Measurements from ENCODE around the gene TEX44. TPM values are rescaled to one million over a fixed set of nuclear protein-coding genes. Genes with fewer than 3 reads are reported as not detected.

Gene TEX44
- total and polyA plus RNA-seq, 9 of the 15 experiments (the other 6 are each of a cell fraction or from before 2014, with no cell fraction given) = not detected

- no peak for ATAC-seq
- Histone ChIP-seq H3K9me1 (ENCODE audit: control insufficient read depth, insufficient read depth, low read length) (no peaks in the 10 kb centered on the region), H3K4me1 (replicated peaks in 1 of 2; ENCODE audit: control insufficient read depth in 2 of 2, insufficient read depth in 2 of 2, low read length in 2 of 2) (peaks cover 0 to 11% of the 10 kb centered on the region in 2 experiments; a peak in 2 of 5 replicates), H3K27me3 (ENCODE audit: control insufficient read depth in 2 of 2, insufficient read depth in 2 of 2, low read length in 2 of 2) (peaks cover 5 to 48% of the 10 kb centered on the region in 2 experiments; a peak in 3 of 5 replicates), H3K9me3 (replicated peaks; ENCODE audit: control insufficient read depth, insufficient read depth, low read depth, low read length) (no peaks in the 10 kb centered on the region), H3K9ac (ENCODE audit: insufficient read depth in 1 of 2, low read depth in 2 of 2, low read length in 2 of 2) (peak overlapping the region in 1 of 2 experiments; percentile 45; a peak in 1 of 4 replicates), H4K20me1 (replicated peaks; ENCODE audit: control insufficient read depth, insufficient read depth, low read length) (no peaks in the 10 kb centered on the region; the same call in 1 of the 2 replicates), H3K4me3 (no peak overlapping the region), H3K36me3 (ENCODE audit: control insufficient read depth, insufficient read depth, low read length) (no peaks in the 10 kb centered on the region), H2AFZ (ENCODE audit: low read depth, low read length) (no peak overlapping the region), H3K27ac (ENCODE audit: extremely low read depth, low read depth, low read length) (no peak overlapping the region), H3K4me2 (ENCODE audit: insufficient read depth, low read length) (no peak overlapping the region), H3K79me2 (ENCODE audit: control insufficient read depth, insufficient read depth, low read length) (no peaks in the 10 kb centered on the region)
- POLR2A ChIA-PET = interaction anchor here (0.9 kb wide), 1 partner anchor 17 kb away, joined by 3 read pairs; no protein-coding TSS in a partner anchor
- CTCF ChIA-PET (ENCODE audit: low intra/inter-chr PET ratio) = no interaction called here
- intact Hi-C loops (cut with micrococcal nuclease) (no loop called here), in situ Hi-C loops (cut with MboI) (no loop called here)
- no peak for TF ChIP-seq AFF4 (CRISPR knock-in tag; IDR thresholded peaks at IDR 0.05)
- TF ChIP-seq HMBOX1 (IDR thresholded peaks at IDR 0.05) = no peak
- no peak for TF ChIP-seq SNIP1 (IDR thresholded peaks at IDR 0.05; ENCODE audit: low read depth)
- no peak for TF ChIP-seq ZNF212 (CRISPR knock-in tag; IDR thresholded peaks at IDR 0.05)
- TF ChIP-seq ATF1 (CRISPR knock-in tag; IDR thresholded peaks at IDR 0.05) = no peak
- no peak for TF ChIP-seq ATF1 (tag; IDR thresholded peaks at IDR 0.05)
- TF ChIP-seq ATF3 (IDR thresholded peaks at IDR 0.05) = no peak
- no peak for TF ChIP-seq ATF3 (CRISPR knock-in tag; conservative IDR thresholded peaks at IDR 0.05)
- TF ChIP-seq THAP7 (CRISPR knock-in tag; IDR thresholded peaks at IDR 0.05) = no peak
- TF ChIP-seq KAT8 (IDR thresholded peaks at IDR 0.05; ENCODE audit: low read depth) = no peak
- FAIRE-seq = no peak
- 11% methylated on average over 15 of the region's 16 CpGs for WGBS (ENCODE audit: insufficient coverage, low coverage, missing lambda C conversion rate)
- DNase-seq (ENCODE audit: extremely low read depth in 1 of 4, low spot score in 3 of 4) = no peak
- BruUV-seq (replicated peaks) = no TSS peak
Observed at GRCh38 chr2:231593666-231594065, 1.0 kb downstream of the TEX44 start.
